ENCODE results near the gene IDS. TPM values are rescaled to one million over a fixed set of nuclear protein-coding genes. Genes with fewer than 3 reads are reported as not detected.
"Not testable (repeated sequence)": the region's sequence is repeated elsewhere in the genome, so short reads cannot be mapped to it uniquely, and the experiment has no call there.

IDS gene
- total RNA-seq, 4 donors from 2014 or later = 80.2 to 91.0 (median 86.4) TPM

- WGBS = 44% methylated on average over 10 of the region's 13 CpGs
- Histone ChIP-seq H3K27me3 (no peaks in the 10 kb centered on the region), H3K4me3 (peak overlapping the region; percentile 56 to 73 (median 64)), H3K36me3 (peaks cover 0 to 6% (median 0%) of the 10 kb centered on the region in 4 donors), H3K4me1 (peaks cover 6 to 11% (median 9%) of the 10 kb centered on the region in 4 donors), H3K27ac (replicated peaks in 1 of 4) (peak overlapping the region; percentile 80 to 93 (median 91)), H3K9me3 (no peaks in the 10 kb centered on the region)
- no peak for DNase-seq (ENCODE audit: extremely low spot score)
- TF ChIP-seq POLR2A (IDR thresholded peaks at IDR 0.05; ENCODE audit: low read depth) (no peak), EP300 (IDR thresholded peaks at IDR 0.05) (no peak)
- intact Hi-C loops (cut with DNase I) = no loop called here
Observed at GRCh38 chrX:149541521-149542047, 36.5 kb upstream of the IDS start.

- no peaks in the 10 kb centered on the region for H3K9me3 ChIP-seq
- peak within 1 kb of the TSS; percentile 56 to 73 (median 64) for H3K4me3 ChIP-seq
- TF ChIP-seq EP300 (IDR thresholded peaks at IDR 0.05) (peak; percentile 95), POLR2AphosphoS5 (IDR thresholded peaks at IDR 0.05) (peak; percentile 81 to 88), POLR2A (IDR thresholded peaks at IDR 0.05; ENCODE audit: low read depth) (no peak)
- peaks cover 0 to 10% (median 0%) of the 10 kb centered on the region in 4 donors for H3K36me3 ChIP-seq
- H3K4me1 ChIP-seq = peaks cover 6 to 11% (median 9%) of the 10 kb centered on the region in 4 donors
- 66% methylated on average over 51 of the region's 71 CpGs for WGBS
- H3K27me3 ChIP-seq = no peaks in the 10 kb centered on the region
- intact Hi-C loops (cut with DNase I) = no loop called here
- peak within 1 kb of the TSS; percentile 80 to 93 (median 91) for H3K27ac ChIP-seq (replicated peaks in 1 of 4)
- DNase-seq (ENCODE audit: extremely low spot score) = peak; percentile 93
Observed at GRCh38 chrX:149540621-149541520, 35.8 kb upstream of the IDS start, which contains the start of gene EOLA1. EOLA1 (plus strand) TSS chrX:149541012; CDS start chrX:149545631, 4,619 bp downstream.

DNA sequence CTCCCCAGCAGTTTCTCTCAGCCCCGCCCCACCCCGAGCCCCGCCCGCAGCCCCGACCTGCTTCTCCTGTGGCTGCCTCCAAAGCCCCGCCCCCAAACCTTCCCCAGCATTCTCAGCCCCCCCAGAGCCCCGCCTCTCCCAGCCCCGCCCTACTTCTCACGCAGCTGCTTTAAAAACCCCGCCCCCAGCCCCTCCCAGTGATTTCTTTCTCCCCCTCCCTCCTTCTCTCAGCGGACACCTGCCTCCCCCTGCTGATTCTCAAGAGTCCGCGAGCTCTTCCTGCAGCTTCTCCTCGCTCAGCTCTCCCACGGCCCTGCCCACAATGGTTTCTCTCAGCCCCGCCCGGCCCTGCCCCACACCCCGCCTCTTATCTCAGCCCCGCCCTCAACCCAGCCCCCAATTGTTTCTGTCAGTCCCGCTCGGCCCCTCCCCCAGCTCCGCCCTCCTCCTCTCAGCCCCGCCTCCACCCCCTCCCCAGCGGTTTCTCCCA lies 35.1 kb upstream of the IDS start:
- intact Hi-C loops (cut with DNase I) = no loop called here
- DNase-seq (ENCODE audit: extremely low spot score) = peak; percentile 98
- Histone ChIP-seq H3K36me3 (peaks cover 0 to 7% (median 0%) of the 10 kb centered on the region in 4 donors), H3K4me3 (peak overlapping the region; percentile 56 to 73 (median 64)), H3K27me3 (no peaks in the 10 kb centered on the region), H3K27ac (replicated peaks in 1 of 4) (peak overlapping the region; percentile 80 to 93 (median 91)), H3K9me3 (no peaks in the 10 kb centered on the region), H3K4me1 (peaks cover 6 to 11% (median 9%) of the 10 kb centered on the region in 4 donors)
- WGBS = 36% methylated on average over 22 of the region's 24 CpGs
- no peak for TF ChIP-seq POLR2AphosphoS5 (IDR thresholded peaks at IDR 0.05)
- no peak for TF ChIP-seq CTCF (IDR thresholded peaks at IDR 0.05)
- no peak for TF ChIP-seq POLR2A (IDR thresholded peaks at IDR 0.05; ENCODE audit: low read depth)
- TF ChIP-seq EP300 (IDR thresholded peaks at IDR 0.05) = no peak

GRCh38 chrX:149539283-149540130 lies 34.4 kb upstream of the IDS start:
- Histone ChIP-seq H3K36me3 (peaks cover 0 to 6% (median under 1%) of the 10 kb centered on the region in 4 donors), H3K27me3 (no peaks in the 10 kb centered on the region), H3K4me1 (peaks cover 6 to 11% (median 9%) of the 10 kb centered on the region in 4 donors), H3K4me3 (peak overlapping the region; percentile 56 to 73 (median 64)), H3K9me3 (no peaks in the 10 kb centered on the region), H3K27ac (replicated peaks in 1 of 4) (peak overlapping the region; percentile 80 to 93 (median 88))
- intact Hi-C loops (cut with DNase I) = no loop called here
- TF ChIP-seq POLR2AphosphoS5 (IDR thresholded peaks at IDR 0.05) (peak; percentile 24 to 41), CTCF (IDR thresholded peaks at IDR 0.05) (no peak)
- 38% methylated on average over 33 of the region's 34 CpGs for WGBS
- peak; percentile 96 for DNase-seq (ENCODE audit: extremely low spot score)

DNA sequence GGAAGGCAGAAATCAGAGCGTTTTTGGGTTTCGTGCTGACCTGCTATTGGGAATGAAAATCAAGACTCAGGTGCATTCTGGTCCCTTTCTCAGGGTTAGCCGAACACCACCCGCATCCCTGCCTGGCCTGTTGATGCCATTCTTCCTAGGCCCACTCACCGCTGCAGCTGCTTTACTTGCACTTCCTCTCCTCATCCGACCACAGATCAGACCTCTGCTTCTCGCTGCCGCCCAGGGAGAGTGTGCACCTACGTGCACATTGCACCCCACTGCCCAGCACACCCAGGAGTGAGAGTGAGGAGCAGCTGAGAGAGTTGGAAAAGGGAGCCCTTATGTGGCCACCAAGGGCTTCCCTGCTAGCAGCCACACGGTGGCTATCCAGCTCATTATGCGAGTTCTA lies 32.4 kb upstream of the IDS start:
- intact Hi-C loops (cut with DNase I); H3K27me3 ChIP-seq; H3K9me3 ChIP-seq; H3K4me3 ChIP-seq; DNase-seq (ENCODE audit: extremely low spot score); H3K27ac ChIP-seq (replicated peaks in 1 of 4): not testable (repeated sequence)
- H3K36me3 ChIP-seq = peaks cover 0 to 13% (median 3%) of the 10 kb centered on the region in 4 donors
- peaks cover 6 to 11% (median 9%) of the 10 kb centered on the region in 4 donors for H3K4me1 ChIP-seq
- 96% methylated on average over 4 of the region's 11 CpGs for WGBS

DNA sequence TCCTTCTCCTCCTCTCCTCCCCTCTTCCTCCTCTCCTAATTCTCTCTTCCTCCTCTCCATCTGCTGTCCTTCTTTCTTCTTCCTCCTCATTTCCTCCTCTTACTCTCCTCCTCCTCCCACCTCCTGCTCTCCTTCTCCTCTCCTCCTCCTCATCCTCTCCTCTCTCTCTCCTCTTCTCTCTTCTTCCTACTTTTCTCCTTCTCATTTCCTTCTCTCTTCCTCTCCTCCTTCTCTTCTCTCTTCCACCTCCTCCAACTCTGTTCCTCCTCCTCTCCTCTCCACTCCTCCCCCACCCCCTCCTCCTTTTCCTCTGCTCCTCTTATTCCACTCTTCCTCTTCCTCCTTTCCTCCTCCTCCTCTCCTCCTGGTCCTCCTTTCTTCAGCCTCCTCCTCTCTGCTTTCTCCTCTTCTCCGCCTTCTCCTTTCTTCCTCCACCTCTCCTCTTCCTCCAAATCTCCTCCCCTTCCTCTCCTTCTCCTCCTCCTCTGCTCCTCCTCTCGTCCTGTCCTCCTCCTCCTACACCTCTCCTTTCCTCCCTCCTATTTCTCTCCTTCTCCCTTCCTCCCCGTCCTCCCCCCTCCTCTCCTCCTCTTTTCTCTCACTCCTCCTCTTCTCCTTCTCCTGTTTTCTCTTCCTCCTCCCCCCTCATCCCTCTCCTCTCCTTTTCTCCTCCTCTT lies 30.0 kb upstream of the IDS start:
- H3K4me1 ChIP-seq; H3K4me3 ChIP-seq; intact Hi-C loops (cut with DNase I); H3K27ac ChIP-seq (replicated peaks in 1 of 4); DNase-seq (ENCODE audit: extremely low spot score); H3K27me3 ChIP-seq; H3K9me3 ChIP-seq: not testable (repeated sequence)
- 66% methylated on average over 3 of the region's 3 CpGs for WGBS
- peaks cover 0 to 24% (median 7%) of the 10 kb centered on the region in 4 donors for H3K36me3 ChIP-seq

DNA sequence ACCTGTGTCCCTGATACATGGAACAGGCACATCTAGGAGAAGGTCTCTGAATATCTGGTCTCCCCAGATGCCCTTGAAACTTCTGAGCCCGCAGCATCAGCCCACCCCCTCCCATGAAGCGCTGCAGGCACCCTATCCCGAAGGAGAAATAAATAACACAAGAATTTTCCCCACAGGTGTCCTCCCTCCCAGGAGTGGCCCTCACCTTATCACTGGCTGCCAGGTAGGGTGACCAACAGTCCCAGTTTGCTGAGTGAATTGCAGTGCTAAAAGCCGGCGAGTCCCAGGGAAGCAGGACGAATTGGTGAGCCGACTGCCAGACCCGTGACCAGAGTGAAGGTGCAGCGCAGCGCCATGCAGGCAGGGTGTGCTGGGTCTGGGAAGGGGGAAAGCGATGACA lies 28.9 kb upstream of the IDS start:
- intact Hi-C loops (cut with DNase I); DNase-seq (ENCODE audit: extremely low spot score): not testable (repeated sequence)
- 65% methylated on average over 4 of the region's 11 CpGs for WGBS

DNA sequence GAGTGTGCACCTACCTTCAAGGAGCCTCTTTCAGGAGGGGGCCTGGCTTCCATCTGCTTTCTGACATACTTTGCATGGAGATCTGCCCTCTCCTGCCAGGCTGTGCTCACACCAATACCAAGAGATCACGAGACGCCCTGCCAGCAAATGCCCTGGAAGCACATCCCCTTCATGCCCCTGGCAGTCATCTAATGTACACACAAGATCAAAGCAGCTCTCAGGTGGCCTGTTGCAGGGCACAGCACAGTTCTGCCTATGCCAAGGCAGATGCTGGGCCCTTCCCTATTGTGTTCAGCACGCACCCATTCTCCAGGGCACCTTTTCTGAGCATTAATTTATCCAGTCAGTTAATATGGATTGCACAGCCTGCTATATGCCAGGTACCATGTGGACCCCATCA lies 27.8 kb upstream of the IDS start:
- H3K27ac ChIP-seq (replicated peaks in 1 of 4); H3K9me3 ChIP-seq; H3K4me1 ChIP-seq; DNase-seq (ENCODE audit: extremely low spot score); intact Hi-C loops (cut with DNase I); H3K27me3 ChIP-seq; H3K4me3 ChIP-seq: not testable (repeated sequence)
- WGBS = no CpG with 5 or more reads among the region's 3 CpGs
- H3K36me3 ChIP-seq = peaks cover 0 to 24% (median 7%) of the 10 kb centered on the region in 4 donors

More for the DNA sequence above, 28.9 kb upstream of the IDS start:
- H3K27ac ChIP-seq (replicated peaks in 1 of 4); H3K9me3 ChIP-seq; H3K4me3 ChIP-seq; H3K27me3 ChIP-seq; H3K4me1 ChIP-seq: not testable (repeated sequence)
- peaks cover 0 to 24% (median 7%) of the 10 kb centered on the region in 4 donors for H3K36me3 ChIP-seq
